CD4-positive, alpha-beta T cell treated with Interleukin-15 for 4 hours (primary cell): ENCODE data around the gene AP2M1.
"Not testable (repeated sequence)": the region's sequence is repeated elsewhere in the genome, so short reads cannot be mapped to it uniquely, and the experiment has no call there.

Experiments
- DNase-seq: peaks from one replicate; pipeline ENCODE4 v3.0.0-alpha.2; 2020; ENCODE audit warnings: low spot score

AP2M1 gene

GRCh38 chr3:184157206-184157605 lies 17.4 kb upstream of the AP2M1 start:
- no peak for DNase-seq

GRCh38 chr3:184158404-184158803 lies 16.3 kb upstream of the AP2M1 start:
- no peak for DNase-seq

- no peak for DNase-seq
These were observed 14.2 kb upstream of the AP2M1 start for GRCh38 chr3:184160456-184160855.

GRCh38 chr3:184162571-184163070 lies 12.0 kb upstream of the AP2M1 start:
- DNase-seq, result not testable (repeated sequence)

- DNase-seq, result no peak
These were observed 9.9 kb upstream of the AP2M1 start for GRCh38 chr3:184164648-184165330.

GRCh38 chr3:184165543-184165942 lies 9.1 kb upstream of the AP2M1 start:
- no peak for DNase-seq

- no peak for DNase-seq
These were observed 8.0 kb upstream of the AP2M1 start for GRCh38 chr3:184166671-184167070.

GRCh38 chr3:184167786-184168185 lies 6.9 kb upstream of the AP2M1 start:
- no peak for DNase-seq

GRCh38 chr3:184168363-184169120 lies 6.1 kb upstream of the AP2M1 start:
- DNase-seq, result no peak

GRCh38 chr3:184169896-184170875 lies 4.5 kb upstream of the AP2M1 start:
- DNase-seq, result no peak

- DNase-seq, result no peak
These were observed 3.1 kb upstream of the AP2M1 start for GRCh38 chr3:184171562-184171961.

- DNase-seq, result no peak
These were observed 1.8 kb upstream of the AP2M1 start for GRCh38 chr3:184172681-184173373.

- DNase-seq, result no peak
These were observed 1.3 kb upstream of the AP2M1 start for GRCh38 chr3:184173374-184173722.

- no peak for DNase-seq
These were observed 390 bp upstream of the AP2M1 start for GRCh38 chr3:184174284-184174645.

GRCh38 chr3:184175506-184175905 lies 851 bp downstream of the AP2M1 start:
- DNase-seq, result no peak

- no peak for DNase-seq
These were observed 1.3 kb downstream of the AP2M1 start for GRCh38 chr3:184175981-184176376.

GRCh38 chr3:184176377-184177330 lies 2.0 kb downstream of the AP2M1 start:
- DNase-seq, result no peak

- no peak for DNase-seq
These were observed 2.7 kb downstream of the AP2M1 start for GRCh38 chr3:184177331-184177731.

GRCh38 chr3:184177767-184178306 lies 3.2 kb downstream of the AP2M1 start:
- no peak for DNase-seq

- no peak for DNase-seq
These were observed 4.0 kb downstream of the AP2M1 start for GRCh38 chr3:184178521-184179138.
